Gastroesophageal sphincter (tissue), 3 donors: ENCODE results near the gene IL1RAPL2.

Source experiments
- CTCF ChIP-seq, 4 experiments: fragments of 200-600 bp in 2 of 4; fragments of 450-650 bp in 2 of 4; sonication (generic) in 1 of 4; IDR thresholded peaks; one replicate each; pipeline ENCODE4 v1.5.1; 2017 to 2019; ENCODE audit warnings: antibody characterized with exemption in 4 of 4, mild to moderate bottlenecking in 2 of 4, moderate library complexity in 2 of 4
- EP300 ChIP-seq: sonication (generic); formaldehyde crosslinking; IDR thresholded peaks from one replicate; pipeline ENCODE4 v1.6.1; 2017; ENCODE audit warnings: antibody characterized with exemption, mild to moderate bottlenecking
- POLR2A ChIP-seq, 2 donors: fragments of 450-650 bp; IDR thresholded peaks; one replicate each; pipeline ENCODE4 v1.6.1; 2017; ENCODE audit warnings: antibody characterized with exemption in 2 of 2, mild to moderate bottlenecking in 2 of 2, moderate library complexity in 1 of 2
- POLR2AphosphoS5 ChIP-seq: sonication (generic); formaldehyde crosslinking; IDR thresholded peaks from one replicate; pipeline ENCODE4 v1.6.1; 2017; ENCODE audit warnings: antibody characterized with exemption

- no peak for TF ChIP-seq CTCF (IDR thresholded peaks at IDR 0.05)
- TF ChIP-seq POLR2A (IDR thresholded peaks at IDR 0.05): no peak
- TF ChIP-seq EP300: no peak
- no peak for TF ChIP-seq POLR2AphosphoS5
Observed at GRCh38 chrX:105173071-105173470, 607.1 kb downstream of the IL1RAPL2 start.
